ENCODE data around the gene GET4. TPM values are rescaled to one million over a fixed set of nuclear protein-coding genes. Genes with fewer than 3 reads are reported as not detected.

GET4 gene
- total and polyA plus RNA-seq, 2 of the 4 experiments (the other 2 are of a cell fraction) = 11.3 to 30.9 TPM

- Histone ChIP-seq H2AK5ac (ENCODE audit: low read depth, low read length) (no peak overlapping the region), H2BK20ac (ENCODE audit: low read depth, low read length) (no peak overlapping the region), H2BK15ac (ENCODE audit: low read depth, low read length) (no peak overlapping the region), H3K36me3 (ENCODE audit: control insufficient read depth, insufficient read depth, low read length) (peaks cover 35% of the 10 kb centered on the region), H3K56ac (ENCODE audit: extremely low read depth, insufficient read depth, low read length) (no peak overlapping the region), H3K79me1 (ENCODE audit: low read depth in 1 of 2, low read length in 2 of 2) (peaks cover 1 to 6% of the 10 kb centered on the region in 2 experiments; a peak in 2 of 4 replicates), H3K18ac (ENCODE audit: low read depth, low read length) (no peak overlapping the region), H4K91ac (ENCODE audit: insufficient read depth, low read depth, low read length) (no peak overlapping the region), H2BK5ac (ENCODE audit: low read depth, low read length, poor library complexity, severe bottlenecking) (no peak overlapping the region), H3K9ac (ENCODE audit: low read depth, low read length) (no peak overlapping the region), H3K14ac (replicated peaks; ENCODE audit: low read depth, low read length) (no peak overlapping the region), H2BK120ac (ENCODE audit: low read depth, low read length) (no peak overlapping the region), H4K8ac (ENCODE audit: low read depth in 2 of 2, low read length in 2 of 2) (no peak overlapping the region), H3K27me3 (ENCODE audit: control insufficient read depth, insufficient read depth, low read length) (no peaks in the 10 kb centered on the region), H3K27ac (ENCODE audit: insufficient read depth, low read length) (no peak overlapping the region), H4K20me1 (ENCODE audit: insufficient read depth, low read length) (0 out of 2 replicates have a peak, but pooled peaks cover 3% of the 10 kb centered on the region), H3K4ac (ENCODE audit: low read depth, low read length) (no peak overlapping the region), H2AK9ac (replicated peaks; ENCODE audit: low read depth, low read length, poor library complexity) (no peak overlapping the region), H3K4me3 (ENCODE audit: insufficient read depth, low read depth, low read length) (no peak overlapping the region), H3K4me2 (ENCODE audit: low read depth, low read length) (no peak overlapping the region), H3K23ac (ENCODE audit: low read depth, low read length) (no peak overlapping the region), H4K5ac (ENCODE audit: low read depth, low read length) (no peak overlapping the region), H3K4me1 (ENCODE audit: control insufficient read depth, insufficient read depth, low read length) (peaks cover 5% of the 10 kb centered on the region), H3K9me1 (ENCODE audit: insufficient read depth, low read length) (no peaks in the 10 kb centered on the region), H2AFZ (replicated peaks; ENCODE audit: low read length, poor library complexity) (no peak overlapping the region), H3K9me3 (ENCODE audit: control insufficient read depth, insufficient read depth, low read length) (no peaks in the 10 kb centered on the region)
- TF ChIP-seq USF2 (IDR thresholded peaks at IDR 0.05; ENCODE audit: low read depth, low read length) (0 out of 2 replicates have a peak, but pooled peaks have one; percentile 21), RAD21 (IDR thresholded peaks at IDR 0.05; ENCODE audit: low read length) (no peak), CTCF (conservative IDR thresholded peaks at IDR 0.05; ENCODE audit: low read depth, low read length) (no peak)
- intact Hi-C loops (cut with micrococcal nuclease) (no loop called here), in situ Hi-C loops (cut with MboI; ENCODE audit: low sequenced_read_pairs) (no loop called here), dilution Hi-C loops (cut with HindIII; ENCODE audit: low sequenced_read_pairs, unreplicated experiment) (no loop called here)
- POLR2A ChIA-PET (ENCODE audit: unreplicated experiment) = no interaction called here
- 70% methylated on average over 10 of the region's 27 CpGs; no CpG with 5 or more reads in 1 of the 2 experiments for WGBS, 2 experiments (ENCODE audit: extremely low coverage in 2 of 2, insufficient read length in 1 of 2)
- no TSS peak for BruUV-seq (replicated peaks)
- no peak for DNase-seq
- ATAC-seq (ENCODE audit: low read depth) = no peak
- CTCF ChIA-PET = no interaction called here
Measured at GRCh38 chr7:897771-898376, 21.5 kb downstream of the GET4 start.

Data from IMR-90 (cell line).